ENCODE results near the gene CYP11A1. TPM values are rescaled to one million over a fixed set of nuclear protein-coding genes. Genes with fewer than 3 reads are reported as not detected.

Gene CYP11A1
- total RNA-seq, 2 experiments from 2014 or later = 0.29 to 0.31 TPM

- Mint-ChIP-seq H3K36me3 (ENCODE audit: low read depth) (peaks cover 11% of the 10 kb centered on the region), H3K4me1 (ENCODE audit: low read depth) (peaks cover 61% of the 10 kb centered on the region), H3K27ac (peak overlapping the region; percentile 18), H3K9me3 (no peaks in the 10 kb centered on the region), H3K27me3 (no peaks in the 10 kb centered on the region), H3K4me3 (no peak overlapping the region)
- intact Hi-C loops (cut with micrococcal nuclease) = no loop called here
- CTCF ChIA-PET = interaction anchor here (0.6 to 2.3 kb wide), 5 partner anchors 23 to 34 kb away, joined by 3 to 6 read pairs (median 4); no protein-coding TSS in a partner anchor
- ATAC-seq (no peak), DNase-seq (no peak)
- POLR2A ChIA-PET = interaction anchor here (1.2 to 7.9 kb wide), 5 partner anchors 15 to 55 kb away, joined by 3 to 141 read pairs (median 4); partner anchors contain the start of gene UBL7
- no peak for TF ChIP-seq CTCF (IDR thresholded peaks at IDR 0.05)
Observed at GRCh38 chr15:74405823-74406222, 38.4 kb upstream of the CYP11A1 start.

- POLR2A ChIA-PET = interaction anchor here (0.9 to 7.9 kb wide), 6 partner anchors 8 to 57 kb away, joined by 3 to 141 read pairs (median 14); partner anchors contain the start of genes SEMA7A and UBL7
- TF ChIP-seq CTCF (IDR thresholded peaks at IDR 0.05) = no peak
- DNase-seq = peak; percentile 56
- no peaks in the 10 kb centered on the region for H3K9me3 Mint-ChIP-seq
- intact Hi-C loops (cut with micrococcal nuclease) = loop anchor here (2.0 to 5.0 kb wide), 3 partner anchors 19 to 383 kb away; partner anchors contain the start of gene ARID3B
- no peak for ATAC-seq
- H3K27me3 Mint-ChIP-seq = no peaks in the 10 kb centered on the region
- peaks cover 76% of the 10 kb centered on the region for H3K4me1 Mint-ChIP-seq (ENCODE audit: low read depth)
- CTCF ChIA-PET = interaction anchor here (1.3 to 5.3 kb wide), 9 partner anchors 19 to 35 kb away, joined by 3 to 35 read pairs (median 8); no protein-coding TSS in a partner anchor
- peak overlapping the region; percentile 84 for H3K27ac Mint-ChIP-seq
- H3K36me3 Mint-ChIP-seq (ENCODE audit: low read depth) = peaks cover 5% of the 10 kb centered on the region
- peak overlapping the region; percentile 63 for H3K4me3 Mint-ChIP-seq
Observed at GRCh38 chr15:74403991-74404563, 36.6 kb upstream of the CYP11A1 start.

- ChIA-PET CTCF (interaction anchor here (1.3 to 5.3 kb wide), 11 partner anchors 15 to 57 kb away, joined by 3 to 35 read pairs (median 6); partner anchors contain the start of gene UBL7), POLR2A (interaction anchor here (0.9 to 7.9 kb wide), 12 partner anchors 8 to 142 kb away, joined by 3 to 141 read pairs (median 4); partner anchors contain the start of genes SEMA7A and UBL7)
- H3K4me3 Mint-ChIP-seq = peak overlapping the region; percentile 63
- DNase-seq (no peak), ATAC-seq (no peak)
- no peak for TF ChIP-seq CTCF (IDR thresholded peaks at IDR 0.05)
- H3K36me3 Mint-ChIP-seq (ENCODE audit: low read depth) = peaks cover 5% of the 10 kb centered on the region
- peaks cover 79% of the 10 kb centered on the region for H3K4me1 Mint-ChIP-seq (ENCODE audit: low read depth)
- intact Hi-C loops (cut with micrococcal nuclease) = loop anchor here (2.0 to 5.0 kb wide), 3 partner anchors 19 to 384 kb away; partner anchors contain the start of gene ARID3B
- H3K9me3 Mint-ChIP-seq = no peaks in the 10 kb centered on the region
- no peaks in the 10 kb centered on the region for H3K27me3 Mint-ChIP-seq
- peak overlapping the region; percentile 84 for H3K27ac Mint-ChIP-seq
Observed at GRCh38 chr15:74403588-74403919, 36.1 kb upstream of the CYP11A1 start.

- H3K4me1 Mint-ChIP-seq (ENCODE audit: low read depth) = peaks cover 82% of the 10 kb centered on the region
- no peaks in the 10 kb centered on the region for H3K27me3 Mint-ChIP-seq
- H3K4me3 Mint-ChIP-seq = peak overlapping the region; percentile 63
- POLR2A ChIA-PET = interaction anchor here (0.8 to 7.9 kb wide), 18 partner anchors 8 to 142 kb away, joined by 3 to 141 read pairs (median 4); partner anchors contain the start of genes SEMA7A and UBL7
- peaks cover 6% of the 10 kb centered on the region for H3K36me3 Mint-ChIP-seq (ENCODE audit: low read depth)
- CTCF ChIA-PET = interaction anchor here (0.6 to 5.3 kb wide), 16 partner anchors 8 to 367 kb away, joined by 3 to 35 read pairs (median 5); partner anchors contain the start of gene UBL7
- ATAC-seq (peak; percentile 67), DNase-seq (peak; percentile 96)
- no peak for TF ChIP-seq CTCF (IDR thresholded peaks at IDR 0.05)
- peak overlapping the region; percentile 84 for H3K27ac Mint-ChIP-seq
- intact Hi-C loops (cut with micrococcal nuclease) = loop anchor here (2.0 to 5.0 kb wide), 3 partner anchors 18 to 384 kb away; partner anchors contain the start of gene ARID3B
- H3K9me3 Mint-ChIP-seq = no peaks in the 10 kb centered on the region
Observed at GRCh38 chr15:74402873-74403587, 35.6 kb upstream of the CYP11A1 start.

Measured in activated CD8-positive, alpha-beta T cell treated with anti-CD3 and anti-CD28 coated beads for 36 hours (primary cell).